GM19324 (cell line): ENCODE measurements around the gene BCL11B.
"Not testable (repeated sequence)": the region's sequence is repeated elsewhere in the genome, so short reads cannot be mapped to it uniquely, and the experiment has no call there.

ENCODE experiments used
- ATAC-seq: cut with Tn5 transposase; IDR thresholded peaks from one replicate; pipeline ENCODE4 v1.9.1; 2021; ENCODE audit warnings: mild to moderate bottlenecking, moderate library complexity; ENCODE audit not compliant: unreplicated experiment, low FRiP score

The BCL11B gene

GRCh38 chr14:99187858-99188257, 84.1 kb downstream of the BCL11B start:
- no peak for ATAC-seq

DNA sequence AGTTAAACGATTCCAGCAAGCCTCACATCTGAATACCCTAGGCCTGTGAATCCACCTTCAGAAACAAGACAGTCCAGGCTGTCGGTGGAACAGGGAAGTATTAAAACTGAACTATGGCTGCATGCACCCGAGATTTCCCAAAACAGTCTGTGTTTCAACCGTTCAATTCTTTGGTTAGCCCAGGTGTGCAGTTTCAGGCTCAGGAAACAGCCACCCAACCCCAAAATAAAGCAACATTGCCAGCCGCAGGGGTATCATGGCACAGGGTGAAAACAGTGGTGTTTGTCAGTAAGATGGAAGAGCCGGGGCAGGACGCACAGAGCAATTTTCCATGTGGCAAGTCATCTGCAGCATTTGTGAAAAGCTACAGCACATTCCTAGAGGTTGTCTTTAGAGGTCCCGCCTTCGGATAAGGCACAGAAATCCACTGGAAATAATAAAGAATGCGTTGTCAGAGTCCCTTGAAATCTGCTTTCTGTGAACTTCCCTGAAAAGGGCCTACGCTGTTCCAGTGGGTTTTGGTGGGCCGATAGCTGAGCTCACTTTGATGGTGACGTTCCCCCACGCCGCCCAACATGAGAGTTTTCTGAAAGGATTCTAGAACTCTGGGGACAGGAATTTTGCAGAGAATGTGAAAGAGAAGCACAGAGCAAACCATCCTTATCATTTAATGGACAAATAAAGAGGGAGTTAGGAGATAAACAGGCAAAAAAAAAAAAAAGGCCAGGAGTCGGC, 84.9 kb downstream of the BCL11B start:
- ATAC-seq: no peak

- not testable (repeated sequence) for ATAC-seq
These were observed 85.7 kb downstream of the BCL11B start for GRCh38 chr14:99186336-99186735.

- ATAC-seq: no peak
These were observed 86.4 kb downstream of the BCL11B start for GRCh38 chr14:99185436-99186068.

DNA sequence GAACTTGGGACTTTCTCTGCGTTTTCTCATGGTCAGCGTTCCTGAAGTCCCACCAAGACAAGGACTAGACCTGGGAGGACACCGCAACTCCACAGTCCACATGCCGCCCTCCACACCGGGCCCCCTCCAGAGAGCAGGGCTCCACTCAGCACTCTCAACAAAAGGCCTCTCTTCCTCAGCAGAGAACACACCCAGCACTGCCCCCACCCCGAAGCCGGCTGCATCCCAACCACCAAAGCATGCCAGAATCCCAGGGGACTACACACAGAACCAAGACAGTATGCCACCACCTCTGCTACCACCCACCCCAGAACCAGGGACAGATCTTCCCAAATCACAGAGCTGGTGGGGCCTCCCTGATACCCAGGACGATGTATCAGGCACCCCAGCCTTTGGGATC, 88.3 kb downstream of the BCL11B start:
- ATAC-seq: no peak

GRCh38 chr14:99183311-99183710, 88.7 kb downstream of the BCL11B start:
- ATAC-seq: no peak

DNA sequence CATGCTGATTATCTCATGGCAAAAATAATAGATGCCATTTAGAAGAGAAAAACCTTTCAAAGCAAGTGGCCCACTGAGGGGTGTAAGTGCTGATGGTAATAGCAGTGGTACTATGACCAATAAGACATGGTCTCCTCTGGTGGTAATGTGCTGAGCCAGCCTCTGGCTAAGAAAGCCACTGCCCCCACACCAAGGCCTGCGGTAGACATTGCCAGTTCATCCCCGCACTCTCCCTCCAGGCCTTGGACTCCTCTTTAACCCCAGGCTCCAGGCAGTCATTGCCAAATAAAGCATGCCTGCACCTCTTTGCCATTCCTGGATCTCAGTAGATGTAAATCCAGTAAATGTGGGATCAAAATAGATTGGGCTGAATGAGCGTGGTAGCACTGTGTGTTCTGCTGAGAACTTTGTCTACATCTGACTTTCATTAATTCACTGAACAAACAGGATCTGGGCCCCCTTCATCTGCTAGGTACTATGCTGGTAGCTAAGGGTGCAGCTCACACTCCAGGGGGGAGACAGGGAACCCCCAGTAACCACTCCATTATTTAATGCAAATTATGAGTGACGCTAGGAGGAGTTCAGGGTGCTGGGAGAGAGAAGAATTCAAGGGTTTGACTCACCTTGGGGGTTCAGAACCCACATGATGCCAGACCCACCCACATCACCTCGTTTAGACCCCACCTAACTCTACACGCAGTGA, 89.3 kb downstream of the BCL11B start:
- ATAC-seq: no peak

- ATAC-seq: no peak
These were observed 90.0 kb downstream of the BCL11B start for GRCh38 chr14:99181804-99182520.

DNA sequence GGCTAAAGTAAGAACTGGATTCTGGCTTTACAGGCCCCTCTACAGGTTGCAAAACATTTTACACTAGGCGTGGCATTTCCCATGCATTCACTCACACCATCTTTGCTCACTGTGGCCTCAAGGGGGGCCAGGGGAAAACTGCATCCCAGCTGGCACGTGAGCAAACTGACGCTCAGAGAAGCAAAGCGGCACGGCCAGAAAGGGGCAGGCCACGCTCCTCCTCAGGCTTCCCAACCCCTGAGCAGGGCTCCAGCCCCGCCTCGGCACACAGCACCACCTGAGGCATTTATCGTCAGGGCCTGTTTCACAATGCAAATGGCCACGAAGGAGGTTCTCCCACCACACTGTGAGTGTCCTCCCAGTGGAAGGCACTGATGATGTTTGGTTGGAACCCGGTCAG, 90.8 kb downstream of the BCL11B start:
- ATAC-seq: no peak

GRCh38 chr14:99179946-99180345, 92.1 kb downstream of the BCL11B start:
- ATAC-seq: no peak

- ATAC-seq: no peak
These were observed 92.5 kb downstream of the BCL11B start for GRCh38 chr14:99179506-99179905.

GRCh38 chr14:99177886-99178835, 93.8 kb downstream of the BCL11B start:
- no peak for ATAC-seq

DNA sequence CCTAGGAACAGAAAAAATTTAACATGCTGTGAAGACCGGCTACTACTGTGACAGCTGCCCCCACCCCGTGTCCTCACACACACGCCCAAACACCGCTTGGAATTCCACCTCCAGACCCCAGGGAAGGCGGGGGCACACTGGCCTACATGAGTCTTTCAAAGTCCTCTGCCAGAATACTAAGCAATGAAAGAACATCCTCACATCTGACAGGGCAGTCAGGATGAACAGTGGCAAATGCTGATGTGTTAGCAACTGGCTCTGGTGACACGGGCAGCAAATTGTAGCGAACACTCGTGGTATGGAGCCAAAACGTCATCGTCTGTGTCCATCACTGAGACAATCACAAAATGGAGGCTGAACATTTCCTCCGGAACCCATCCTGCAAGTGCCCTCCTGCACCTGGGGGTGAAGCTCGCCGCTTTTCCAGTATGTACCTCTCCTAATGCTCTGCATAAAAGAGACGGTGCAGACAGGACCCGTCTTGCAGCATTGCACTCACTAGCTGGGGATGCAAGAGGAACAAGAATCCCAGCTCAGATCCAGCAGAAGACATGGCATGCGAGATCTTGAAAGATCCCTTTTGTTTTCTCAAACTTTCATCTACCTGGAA, 94.8 kb downstream of the BCL11B start:
- no peak for ATAC-seq

GRCh38 chr14:99176156-99176945, 95.6 kb downstream of the BCL11B start:
- no peak for ATAC-seq

DNA sequence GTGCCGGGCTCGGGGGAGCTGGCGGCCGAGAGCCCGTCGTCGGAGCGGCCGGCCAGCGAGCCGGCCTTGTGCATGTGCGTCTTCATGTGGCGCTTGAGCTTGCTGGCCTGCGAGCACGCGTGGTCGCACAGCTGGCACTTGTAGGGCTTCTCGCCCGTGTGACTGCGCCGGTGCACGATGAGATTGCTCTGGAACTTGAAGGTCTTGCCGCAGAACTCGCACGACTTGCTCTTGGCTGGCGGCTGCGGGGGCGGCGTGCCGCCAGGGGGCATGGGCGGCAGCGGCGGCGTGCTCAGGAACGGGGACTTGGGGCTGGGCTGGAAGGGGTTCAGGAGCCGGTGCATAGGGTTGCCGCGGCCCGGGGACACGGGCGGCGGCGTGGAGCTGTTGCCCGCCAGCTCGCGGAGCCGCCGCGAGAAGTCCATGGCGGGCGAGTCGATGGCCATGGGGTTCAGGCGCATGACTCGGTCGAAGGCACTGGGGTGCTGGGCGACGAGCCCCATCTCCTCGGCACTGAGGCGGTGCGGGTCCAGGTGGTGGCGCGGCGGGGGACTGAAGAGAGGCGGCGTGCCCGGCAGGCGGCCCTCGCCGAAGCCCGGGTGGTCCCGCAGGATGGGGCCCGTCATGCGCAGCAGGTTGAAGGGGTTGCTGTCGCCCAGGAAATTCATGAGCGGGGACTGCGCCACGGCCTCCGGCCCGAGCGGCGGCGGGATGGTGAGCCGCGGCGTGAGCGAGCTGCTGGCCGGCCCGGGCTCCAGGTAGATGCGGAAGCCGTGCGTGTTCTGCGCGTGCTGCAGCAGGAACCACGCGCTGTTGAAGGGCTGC, 96.5 kb downstream of the BCL11B start:
- no peak for ATAC-seq

GRCh38 chr14:99174770-99175319, 97.2 kb downstream of the BCL11B start:
- no peak for ATAC-seq

DNA sequence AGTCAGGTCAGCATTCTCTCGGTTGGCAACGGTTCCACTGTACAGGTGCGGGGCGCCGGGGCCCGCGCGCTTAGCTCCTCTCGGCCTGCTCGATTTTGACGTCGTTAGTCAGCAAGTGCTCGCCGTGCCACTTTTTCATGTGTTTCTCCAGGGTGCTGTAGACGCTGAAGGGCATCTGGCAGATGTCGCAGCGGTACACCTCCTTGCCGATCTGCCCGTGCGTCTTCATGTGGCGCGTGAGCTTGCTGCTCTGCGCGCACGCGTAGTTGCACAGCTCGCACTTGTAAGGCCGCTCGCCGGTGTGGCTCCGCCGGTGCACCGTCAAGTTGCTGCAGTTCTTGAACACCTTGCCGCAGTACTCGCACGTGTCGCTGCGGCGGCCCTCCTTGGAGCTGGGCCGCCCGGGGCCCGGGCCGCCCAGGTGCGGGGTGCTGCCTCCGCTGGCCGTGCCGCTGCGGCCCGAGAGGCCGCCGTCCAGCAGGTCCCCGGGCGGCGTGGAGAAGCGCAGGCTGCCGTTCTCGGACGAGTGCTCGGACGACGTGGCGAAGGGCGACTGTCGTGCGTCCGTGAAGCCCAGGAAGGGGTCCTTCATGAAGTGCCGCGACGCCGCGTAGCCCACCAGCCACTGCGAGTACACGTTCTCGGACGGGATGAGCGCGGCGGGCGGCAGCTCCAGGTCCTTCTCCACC, 97.8 kb downstream of the BCL11B start:
- no peak for ATAC-seq
